NCI-H524 treated with DMSO at 0.1 percent for 48 hours (cell line): ENCODE results near the gene EIPR1.
"Not testable (repeated sequence)": the region's sequence is repeated elsewhere in the genome, so short reads cannot be mapped to it uniquely, and the experiment has no call there.

Experiments
- DNase-seq: peaks from one replicate; lab custom pipeline; 2025; lab: John Stamatoyannopoulos, UW

EIPR1 gene

GRCh38 chr2:3192920-3193319, 184.7 kb downstream of the EIPR1 start:
- DNase-seq = no peak

DNA sequence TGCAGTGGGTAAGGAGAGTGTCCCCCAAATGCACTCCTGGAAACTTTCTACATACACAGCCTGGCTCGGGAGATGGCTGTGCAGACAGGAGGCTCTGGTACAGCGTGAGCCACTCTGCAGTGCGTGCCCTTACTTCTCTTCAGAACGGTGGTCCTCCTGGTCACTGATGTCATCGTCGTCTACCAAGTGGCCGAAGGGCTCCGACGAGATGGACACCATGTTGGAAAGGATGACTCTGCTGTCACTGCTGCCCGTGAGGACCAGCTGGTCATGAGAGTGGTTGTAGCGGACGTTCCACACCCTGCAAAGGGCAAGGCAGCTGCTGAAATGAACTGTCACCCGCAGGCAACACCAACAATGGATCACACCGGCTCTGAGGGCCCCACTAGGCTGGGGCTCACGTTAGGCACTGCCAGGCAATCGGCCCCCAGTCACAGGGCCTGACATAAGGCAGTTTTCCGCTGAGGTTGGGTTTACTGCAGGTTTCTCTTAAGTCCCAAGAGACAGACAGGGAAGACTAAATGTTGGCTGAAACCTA, 185.3 kb downstream of the EIPR1 start:
- no peak for DNase-seq

DNA sequence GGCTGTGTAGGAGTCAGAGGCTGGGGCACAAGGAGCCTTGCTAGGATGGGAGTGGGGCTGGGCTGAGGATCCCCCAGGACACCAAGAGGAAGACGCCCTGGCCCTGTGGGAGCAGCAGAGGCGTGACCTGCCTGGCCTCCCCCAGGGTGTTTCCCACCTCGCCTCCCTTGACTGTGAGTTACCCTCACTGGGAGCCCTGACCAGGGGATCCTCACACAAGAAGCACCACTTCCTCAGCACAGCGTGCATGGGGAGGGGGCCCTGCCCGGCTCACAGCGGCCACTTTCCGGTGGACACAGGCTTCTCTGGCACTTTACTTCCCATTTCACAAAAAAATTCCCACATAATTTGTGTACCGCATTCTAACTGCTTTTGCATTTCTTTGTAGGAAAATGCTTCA, 187.7 kb downstream of the EIPR1 start:
- DNase-seq = no peak

GRCh38 chr2:3189076-3189591, 188.5 kb downstream of the EIPR1 start:
- no peak for DNase-seq

- no peak for DNase-seq
Measured at GRCh38 chr2:3188405-3188946, 189.1 kb downstream of the EIPR1 start.

DNA sequence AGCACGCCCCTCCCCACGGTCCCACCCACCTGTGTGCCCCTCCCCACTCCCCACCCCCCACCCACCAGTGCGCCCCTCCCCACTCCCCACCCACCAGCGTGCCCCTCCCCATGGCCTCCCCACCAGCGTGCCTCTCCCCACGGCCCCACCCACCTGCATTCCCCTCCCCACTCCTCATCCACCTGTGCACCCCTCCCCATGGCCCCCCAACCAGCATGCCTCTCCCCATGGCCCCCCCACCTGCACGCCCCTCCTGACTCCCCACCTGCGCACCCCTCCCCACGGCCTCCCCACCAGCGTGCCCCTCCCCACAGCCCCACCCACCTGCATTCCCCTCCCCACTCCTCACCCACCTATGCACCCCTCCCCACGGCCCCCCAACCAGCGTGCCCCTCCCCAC, 190.2 kb downstream of the EIPR1 start:
- DNase-seq = no peak

DNA sequence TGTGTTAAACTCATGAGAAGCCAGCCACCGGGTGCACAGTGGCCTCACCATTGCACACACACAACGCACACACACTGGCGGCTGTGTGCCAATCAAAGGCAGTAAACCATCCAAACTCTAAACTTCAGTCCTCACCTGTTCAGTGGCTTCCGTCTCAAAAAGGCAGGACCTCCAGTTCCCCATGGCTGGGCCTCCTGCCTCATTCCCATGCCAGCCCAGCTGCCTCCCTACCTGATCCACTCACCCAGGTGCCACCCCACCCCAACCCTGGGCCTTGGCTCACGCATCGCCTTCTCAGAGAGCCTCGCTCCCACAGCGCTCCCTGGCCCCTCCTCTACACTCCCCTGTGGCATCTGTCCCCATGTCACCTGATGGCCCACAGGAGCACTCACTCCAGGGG, 190.9 kb downstream of the EIPR1 start:
- no peak for DNase-seq

- DNase-seq = no peak
Measured at GRCh38 chr2:3185910-3186309, 191.7 kb downstream of the EIPR1 start.

DNA sequence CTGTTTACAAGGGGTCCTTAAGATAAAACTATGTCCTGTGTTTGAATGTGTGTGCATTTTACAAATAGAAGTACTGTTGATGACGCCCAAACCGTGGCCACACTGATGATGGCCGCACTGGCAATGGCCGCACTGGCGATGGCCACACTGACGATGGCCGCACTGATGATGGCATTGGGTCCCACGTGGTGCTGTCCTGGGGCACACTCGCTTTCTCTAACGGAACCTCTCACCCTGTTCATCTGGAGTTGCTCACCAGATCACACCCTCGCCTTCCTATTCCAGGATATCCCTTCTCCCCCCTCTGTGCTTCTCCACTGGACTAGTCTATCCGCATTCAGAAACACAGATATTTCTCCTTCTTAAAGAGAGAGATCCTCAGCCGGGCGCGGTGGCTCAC, 192.4 kb downstream of the EIPR1 start:
- DNase-seq = no peak

- no peak for DNase-seq
Measured at GRCh38 chr2:3184167-3184566, 193.5 kb downstream of the EIPR1 start.

GRCh38 chr2:3183766-3184165, 193.9 kb downstream of the EIPR1 start:
- DNase-seq = no peak

- no peak for DNase-seq
Measured at GRCh38 chr2:3182848-3183247, 194.8 kb downstream of the EIPR1 start.

DNA sequence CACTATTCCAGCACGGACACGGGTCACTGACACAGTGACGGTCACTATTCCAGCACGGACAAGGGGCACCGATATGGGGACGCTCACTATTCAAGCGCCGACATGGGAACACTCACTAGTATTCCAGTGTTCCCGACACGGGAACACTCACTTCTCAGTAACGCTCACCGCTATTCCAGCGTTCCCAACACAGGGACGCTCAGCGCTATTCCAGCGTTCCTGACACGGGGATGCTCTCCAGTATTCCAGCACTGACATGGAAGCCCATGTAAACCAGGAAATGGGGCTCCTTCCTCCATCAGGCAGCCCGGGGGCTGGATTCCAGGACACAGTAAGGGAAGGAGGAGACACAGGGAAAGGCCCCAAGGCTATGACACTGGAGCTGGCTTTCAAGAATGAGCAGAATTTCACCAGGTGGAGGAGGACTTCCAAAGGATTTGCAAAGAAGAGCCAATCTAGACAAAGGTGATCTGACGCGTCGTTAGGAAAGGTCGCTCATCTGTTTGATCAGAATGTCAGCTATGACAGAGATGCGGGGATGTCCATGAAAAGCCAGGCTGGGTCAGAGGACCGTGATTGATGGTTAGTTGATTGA, 196.1 kb downstream of the EIPR1 start:
- DNase-seq = no peak

GRCh38 chr2:3180909-3181221, 196.8 kb downstream of the EIPR1 start:
- not testable (repeated sequence) for DNase-seq

DNA sequence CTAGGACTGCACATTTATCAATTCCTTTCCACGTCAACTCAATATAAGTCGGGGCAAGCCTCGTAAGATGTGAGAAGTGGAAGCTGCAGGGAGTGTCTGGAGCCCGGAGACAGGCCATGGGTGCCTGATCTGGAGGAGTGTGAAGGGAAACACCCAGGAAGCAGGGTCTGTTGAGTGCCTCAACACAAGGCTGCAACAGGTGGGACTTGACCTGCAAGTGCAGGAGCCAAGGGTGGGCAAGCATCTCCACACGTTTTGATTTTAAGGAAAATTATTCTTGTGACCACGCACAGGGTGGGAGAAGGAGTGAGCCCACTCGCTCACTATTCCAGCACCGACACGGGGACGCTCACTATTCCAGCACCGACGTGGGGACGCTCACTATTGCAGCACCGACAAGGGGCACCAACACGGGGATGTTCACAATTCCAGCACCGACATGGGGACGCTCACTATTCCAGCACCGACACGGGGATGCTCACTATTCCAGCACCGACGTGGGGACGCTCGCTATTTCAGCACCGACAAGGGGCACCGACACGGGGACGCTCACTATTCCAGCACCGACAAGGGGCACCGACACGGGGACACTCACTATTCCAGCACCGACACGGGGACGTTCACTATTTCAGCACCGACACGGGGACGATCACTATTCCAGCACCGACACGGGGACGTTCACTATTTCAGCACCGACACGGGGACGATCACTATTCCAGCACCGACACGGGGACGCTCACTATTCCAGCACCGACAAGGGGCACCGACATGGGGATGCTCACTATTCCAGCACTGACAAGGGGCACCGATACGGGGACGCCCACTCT, 197.3 kb downstream of the EIPR1 start:
- no peak for DNase-seq

- DNase-seq = no peak
Measured at GRCh38 chr2:3179626-3180025, 198.0 kb downstream of the EIPR1 start.

- no peak for DNase-seq
Measured at GRCh38 chr2:3179208-3179607, 198.4 kb downstream of the EIPR1 start.

DNA sequence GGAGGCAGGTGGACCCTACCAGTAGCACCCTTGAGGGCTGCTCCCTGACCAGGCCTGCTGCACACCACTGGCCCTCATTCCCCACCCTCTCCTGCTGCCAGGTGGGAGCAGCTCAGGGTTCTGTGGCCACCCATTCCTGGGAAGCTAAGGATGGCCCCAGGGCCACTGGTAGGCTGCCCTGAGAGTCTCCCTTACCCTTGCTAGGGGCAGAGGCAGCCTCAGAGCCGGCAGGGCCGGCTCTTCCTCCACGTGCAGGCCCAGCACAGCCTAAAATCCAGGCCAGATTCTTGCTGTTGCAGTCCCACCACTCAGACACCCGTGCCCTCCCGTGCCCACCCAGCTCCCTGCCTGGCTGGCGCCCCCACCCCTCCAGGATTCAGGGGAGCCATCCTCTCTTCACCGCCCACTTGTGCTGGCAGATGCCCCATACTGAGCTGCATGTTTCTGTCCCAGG, 199.0 kb downstream of the EIPR1 start:
- no peak for DNase-seq

- DNase-seq = no peak
Measured at GRCh38 chr2:3177891-3178577, 199.6 kb downstream of the EIPR1 start.

DNA sequence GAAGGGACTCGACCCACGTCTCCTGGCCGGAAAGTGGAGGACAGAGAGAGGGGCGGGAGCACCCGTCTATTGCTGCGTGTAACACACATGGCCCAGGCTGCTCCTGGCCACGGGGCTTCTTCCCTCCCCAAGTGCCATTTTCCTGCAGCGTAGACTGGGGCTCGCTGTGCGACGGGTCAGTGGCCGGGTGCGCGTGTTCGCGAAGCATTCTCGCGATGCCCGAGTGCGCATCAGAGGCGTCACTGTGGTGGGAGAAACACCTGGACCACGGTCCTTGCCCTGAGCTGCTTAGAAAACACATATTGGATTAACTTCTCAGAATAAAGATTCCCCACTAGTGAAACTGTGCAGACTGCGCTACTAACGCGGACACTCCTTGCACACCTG, 200.8 kb downstream of the EIPR1 start:
- DNase-seq = no peak

GRCh38 chr2:3176071-3176868, 201.3 kb downstream of the EIPR1 start:
- no peak for DNase-seq

- no peak for DNase-seq
Measured at GRCh38 chr2:3175568-3175955, 202.1 kb downstream of the EIPR1 start.
